ENCODE measurements around the gene CMTM4.

DNA sequence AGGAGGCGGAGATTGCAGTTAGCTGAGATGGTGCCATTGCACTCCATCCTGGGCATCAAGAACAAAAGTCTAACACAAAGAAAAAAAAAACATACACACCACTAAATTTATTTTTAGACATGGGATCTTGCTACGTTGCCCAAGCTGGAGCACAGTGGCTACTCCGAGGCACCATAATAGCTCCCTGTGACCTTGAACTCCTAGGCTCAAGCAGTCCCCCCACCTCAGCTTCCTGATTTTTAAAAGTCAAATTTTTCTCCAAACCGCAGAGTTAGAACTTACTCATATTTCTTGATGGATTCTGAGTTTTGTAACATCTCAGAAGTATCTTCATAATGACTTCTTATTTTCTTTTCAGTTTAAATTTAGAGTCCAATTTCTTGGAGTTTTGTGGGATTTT lies 3.4 kb downstream of the CMTM4 start:
- TF ChIP-seq EZH2phosphoT487 (IDR thresholded peaks at IDR 0.05; ENCODE audit: insufficient read depth, low read depth) (no peak), EZH2 (IDR thresholded peaks at IDR 0.05; ENCODE audit: insufficient read depth, poor library complexity, severe bottlenecking) (no peak)
